NOMO-1 treated with dmso at 0.1 percent for 144 hours (cell line): Measurements from ENCODE around the gene ZNF540.
"Not testable (repeated sequence)": the region's sequence is repeated elsewhere in the genome, so short reads cannot be mapped to it uniquely, and the experiment has no call there.

Source experiments
- DNase-seq: peaks from one replicate; lab custom pipeline; 2025; ENCODE audit not compliant: unreplicated experiment; lab: John Stamatoyannopoulos, UW

ZNF540 gene

DNA sequence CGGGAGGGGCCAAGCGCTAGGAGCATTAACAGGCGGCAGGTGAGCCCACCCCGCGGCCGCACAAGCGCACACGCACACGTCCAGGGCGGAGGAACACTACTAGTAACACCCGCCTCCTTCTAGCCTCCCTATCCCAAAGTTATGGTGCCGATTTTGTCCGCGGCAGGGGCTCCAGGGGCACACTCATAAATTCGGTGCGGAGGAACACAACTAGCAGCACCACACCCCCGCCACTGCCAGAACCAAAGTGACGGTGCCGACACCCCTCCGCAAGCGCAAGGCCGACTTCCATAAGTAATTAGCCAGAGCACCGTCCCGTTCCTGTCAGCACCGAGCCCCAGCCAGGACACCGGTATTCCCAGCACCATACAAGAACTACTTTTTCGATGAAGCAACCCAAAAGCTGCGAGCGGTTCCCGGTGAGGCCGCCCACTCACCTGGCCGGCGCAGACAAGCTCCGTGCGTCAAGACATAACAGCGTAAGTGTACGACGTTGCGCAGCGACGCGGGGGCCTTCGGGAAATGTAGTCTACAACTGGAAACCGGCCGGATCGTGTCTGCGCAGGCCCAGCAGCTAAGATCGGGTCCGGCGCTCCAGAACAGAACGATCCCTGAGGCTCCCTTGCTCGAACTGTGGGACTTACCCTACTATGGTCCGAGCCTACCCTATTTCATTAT, at the start of gene ZNF540, which contains the start of gene ZNF571:
Gene ZNF540 (plus strand): TSS at position 573 of the 678 bp plus-strand sequence. CDS start 3,572 bp downstream, outside the sequence.
Gene ZNF571 (minus strand): TSS at position 489 of the 678 bp plus-strand sequence. CDS start 8,116 bp downstream, outside the sequence.
- no peak for DNase-seq

DNA sequence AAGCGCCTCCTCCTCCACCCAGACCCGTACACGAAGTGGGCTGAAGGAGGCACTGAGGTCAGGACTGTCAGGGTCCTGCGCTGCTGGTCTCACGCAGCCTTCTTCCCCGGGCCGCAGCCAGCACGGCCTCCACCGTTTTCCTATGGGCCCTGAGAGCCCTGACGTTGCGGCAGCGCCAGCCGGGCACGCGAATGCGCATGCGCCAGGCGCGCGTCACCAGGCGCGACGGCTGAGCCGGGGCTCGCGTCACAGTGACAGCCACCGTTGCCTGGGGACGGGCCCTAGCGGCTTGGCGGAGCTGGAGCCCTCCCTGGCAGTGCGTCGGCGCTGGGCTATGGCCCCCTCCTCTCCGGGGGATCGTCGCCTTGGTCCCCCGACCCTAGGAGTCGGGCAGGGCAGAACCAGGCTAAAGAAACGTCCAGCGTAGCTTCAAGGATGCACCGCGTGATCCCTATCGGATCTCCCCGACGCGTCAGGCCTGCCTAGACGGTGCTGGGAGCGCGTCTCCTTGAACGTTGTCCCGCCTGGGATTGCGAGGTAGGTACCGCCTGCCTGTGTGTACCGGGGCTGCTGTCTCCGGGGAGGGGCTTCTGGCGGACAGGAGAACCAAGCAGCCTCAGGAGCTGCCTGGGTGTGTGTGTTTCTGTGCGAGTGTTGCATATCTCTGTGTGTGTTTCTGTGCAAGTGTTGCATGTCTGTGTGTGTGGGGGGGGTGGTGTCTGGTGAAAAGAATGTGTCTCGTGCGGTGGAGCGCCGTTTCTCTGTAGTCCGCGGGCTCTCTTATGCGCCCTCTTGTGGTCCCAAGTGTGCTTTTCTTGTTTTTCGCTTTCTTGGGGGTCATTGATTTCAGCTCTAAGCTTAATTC, 43.3 kb upstream of the ZNF540 start:
- no peak for DNase-seq

DNA sequence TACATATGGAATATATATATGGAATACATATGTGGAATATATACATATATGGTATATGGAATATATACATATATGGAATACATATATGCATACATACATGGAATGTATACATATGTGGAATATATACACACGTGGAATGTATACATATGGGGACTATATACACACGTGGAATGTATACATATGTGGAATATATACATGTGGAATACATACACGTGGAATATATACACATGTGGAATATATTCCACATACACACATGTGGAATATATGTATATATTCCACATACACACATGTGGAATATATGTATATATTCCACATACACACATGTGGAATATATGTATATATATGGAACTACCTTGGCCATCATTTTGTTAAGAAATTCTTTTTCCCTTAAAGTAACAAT, 31.2 kb upstream of the ZNF540 start:
- DNase-seq, result no peak

DNA sequence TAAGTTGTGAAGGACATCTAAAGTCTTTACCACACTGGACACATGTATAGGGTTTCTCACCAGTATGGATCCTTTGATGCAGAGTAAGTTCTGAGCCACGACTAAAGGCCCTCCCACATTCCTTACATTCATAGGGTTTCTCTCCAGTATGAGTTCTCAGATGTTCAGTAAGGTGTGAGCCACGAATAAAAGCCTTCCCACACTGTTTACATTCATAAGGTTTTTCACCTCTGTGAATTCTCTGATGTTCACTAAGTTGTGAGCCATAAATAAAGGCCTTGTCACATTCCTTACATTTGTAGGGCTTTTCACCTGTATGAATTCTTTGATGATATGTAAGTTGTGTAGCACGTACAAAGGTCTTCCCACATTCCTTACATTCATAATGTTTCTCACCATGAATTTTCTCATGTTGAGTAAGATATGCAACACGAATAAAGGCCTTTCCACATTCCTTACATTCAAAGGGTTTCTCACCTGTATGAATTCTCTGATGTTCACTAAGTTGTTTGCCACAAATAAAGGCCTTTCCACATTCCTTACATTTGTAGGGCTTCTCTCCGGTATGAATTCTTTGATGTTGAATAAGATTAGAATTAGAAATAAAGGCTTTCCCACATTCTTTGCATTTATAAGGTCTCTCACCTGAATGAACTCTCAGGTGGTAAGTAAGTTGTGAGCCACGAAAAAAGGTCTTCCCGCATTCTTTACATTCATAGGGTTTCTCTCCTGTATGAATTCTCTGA, 29.9 kb upstream of the ZNF540 start:
- no peak for DNase-seq

DNA sequence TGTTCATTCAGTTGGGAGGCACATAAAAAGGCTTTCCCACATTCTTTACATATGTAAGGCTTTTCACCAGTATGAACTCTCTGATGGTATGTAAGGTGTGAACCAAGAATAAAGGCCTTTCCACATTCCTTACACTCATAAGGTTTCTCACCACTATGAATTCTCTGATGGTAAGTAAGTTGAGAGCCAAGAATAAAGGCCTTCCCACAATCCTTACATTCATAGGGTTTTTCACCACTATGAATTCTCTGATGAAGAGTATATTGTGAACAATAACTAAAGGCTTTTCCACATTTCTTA, 29.4 kb upstream of the ZNF540 start:
- DNase-seq, result no peak

DNA sequence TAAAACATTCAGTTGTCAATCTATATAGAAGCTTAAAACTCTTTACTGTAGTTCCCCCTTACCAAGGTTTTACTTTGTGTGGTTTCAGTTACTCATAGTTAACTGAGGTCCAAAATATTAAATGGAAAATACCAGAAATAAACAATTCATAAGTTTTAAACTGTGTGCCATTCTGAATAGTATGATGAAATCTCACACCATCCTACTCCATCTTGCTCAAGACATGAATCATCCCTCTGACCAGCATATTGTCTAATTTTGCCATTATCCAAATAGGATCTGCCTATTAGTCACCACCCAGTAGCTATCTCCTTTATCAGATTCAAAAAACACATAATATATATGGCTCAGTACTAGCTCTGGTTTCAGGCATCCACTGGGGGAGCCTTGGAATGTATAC, 22.5 kb upstream of the ZNF540 start:
- DNase-seq, result no peak

DNA sequence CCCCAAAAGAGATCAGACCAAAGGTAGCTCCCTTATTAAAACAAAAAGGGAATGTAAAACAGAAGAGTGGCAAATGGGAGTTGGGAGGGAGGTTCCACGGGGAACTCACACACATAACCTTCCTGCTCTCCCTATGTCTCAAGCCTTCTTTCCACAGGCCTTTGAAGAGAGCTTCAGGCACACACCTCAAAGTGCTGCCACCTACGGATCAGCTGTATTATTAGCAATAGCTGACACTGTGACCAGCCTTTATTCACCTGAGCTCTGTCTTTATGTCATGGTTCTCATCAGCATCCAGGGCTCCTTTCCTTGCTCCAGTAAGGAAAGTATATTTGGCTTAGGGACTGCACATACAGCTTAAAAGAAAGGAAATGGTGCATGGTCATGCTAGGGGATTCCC, 11.3 kb upstream of the ZNF540 start:
- no peak for DNase-seq

DNA sequence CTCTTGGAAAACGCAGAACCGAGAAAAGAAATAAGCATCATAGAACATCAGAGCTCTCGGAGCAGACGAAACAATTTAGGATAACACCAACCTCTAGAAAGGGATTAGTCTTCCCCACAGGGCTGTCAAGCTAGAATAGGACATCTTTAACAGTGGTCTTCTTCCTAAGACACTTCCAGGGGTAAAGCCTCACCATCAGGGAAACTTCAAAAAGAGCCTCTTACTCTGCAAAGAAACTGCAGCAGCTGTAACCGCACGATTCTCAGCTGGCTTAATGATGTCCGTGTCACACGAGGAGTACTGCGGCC, 726 bp upstream of the ZNF540 start:
- DNase-seq, result no peak

DNA sequence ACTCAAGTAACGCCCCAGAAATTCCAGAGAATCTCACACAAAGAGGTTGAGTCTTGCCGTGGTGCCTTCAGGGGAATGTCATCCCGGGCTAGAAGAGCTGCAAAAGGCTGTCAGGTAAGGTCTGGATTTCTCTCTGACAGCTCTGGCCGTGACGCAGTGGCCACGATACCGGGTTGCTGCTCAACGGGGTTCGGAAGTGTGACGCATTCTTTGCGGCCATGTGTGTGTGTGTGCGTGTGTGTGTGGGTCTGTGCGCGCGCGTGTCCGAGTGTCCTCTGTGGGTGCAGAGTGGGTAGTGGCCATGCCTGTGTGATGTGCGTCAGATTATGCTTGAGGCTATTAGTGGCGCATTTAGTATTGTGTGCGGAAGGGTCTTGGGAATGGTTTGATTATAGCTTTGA, 306 bp downstream of the ZNF540 start:
- no peak for DNase-seq

DNA sequence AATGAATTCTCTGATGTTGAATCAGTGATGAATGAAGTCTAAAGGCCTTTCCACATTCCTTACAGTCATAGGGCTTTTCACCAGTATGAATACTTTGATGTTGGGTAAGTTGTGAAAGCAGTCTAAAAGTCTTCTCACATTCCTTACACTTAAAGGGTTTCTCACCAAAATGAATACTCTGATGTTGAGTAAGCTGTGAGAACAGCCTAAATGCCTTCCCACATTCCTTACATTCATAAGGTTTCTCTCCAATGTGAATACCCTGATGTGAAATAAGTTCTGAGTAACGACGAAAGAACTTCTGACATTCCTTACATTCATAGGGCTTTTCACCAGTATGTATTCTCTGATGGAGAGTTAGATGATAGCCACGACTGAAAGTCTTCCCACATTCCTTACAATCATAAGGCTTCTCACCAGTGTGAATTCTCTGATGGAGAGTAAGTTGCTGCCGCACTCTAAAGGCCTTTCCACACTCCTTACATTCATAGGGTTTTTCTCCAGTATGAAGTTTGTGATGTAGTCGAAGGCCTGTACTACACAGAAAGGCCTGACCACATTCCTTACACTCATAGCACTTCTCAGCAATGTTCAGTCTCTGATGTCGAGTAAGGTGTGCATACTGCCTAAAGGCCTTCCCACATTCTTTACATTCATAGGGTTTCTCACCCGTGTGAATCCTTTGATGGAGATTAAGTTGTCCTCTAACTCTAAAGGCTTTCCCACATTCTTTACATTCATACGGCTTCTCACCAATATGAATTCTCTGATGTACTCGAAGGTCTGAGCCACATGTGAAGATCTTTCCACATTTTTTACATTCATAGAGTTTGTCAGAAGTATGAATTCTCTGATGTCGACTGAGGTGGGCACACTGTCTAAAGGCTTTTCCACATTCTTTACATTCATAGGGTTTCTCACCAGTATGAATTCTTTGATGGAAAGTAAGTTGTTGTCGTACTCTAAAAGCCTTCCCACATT, 40.7 kb downstream of the ZNF540 start:
- no peak for DNase-seq

DNA sequence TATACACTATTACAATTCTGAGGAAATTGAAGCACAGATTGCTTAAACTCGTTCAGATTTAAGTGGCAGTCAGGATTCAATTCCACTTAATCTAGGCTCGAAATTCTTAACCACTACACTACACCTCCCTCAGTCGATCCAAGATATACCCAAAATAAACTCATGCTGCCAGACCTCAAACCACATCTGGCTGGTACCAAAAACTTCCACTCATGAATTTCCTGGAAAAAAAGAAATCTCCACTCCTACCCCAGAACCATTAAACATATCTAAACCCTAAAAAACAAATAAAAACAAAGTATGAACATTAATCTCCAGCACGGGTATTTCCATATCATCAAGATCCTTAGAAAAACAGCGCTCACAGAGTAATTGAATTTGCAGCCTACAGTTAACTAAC, 59.4 kb downstream of the ZNF540 start:
- DNase-seq, result no peak

DNA sequence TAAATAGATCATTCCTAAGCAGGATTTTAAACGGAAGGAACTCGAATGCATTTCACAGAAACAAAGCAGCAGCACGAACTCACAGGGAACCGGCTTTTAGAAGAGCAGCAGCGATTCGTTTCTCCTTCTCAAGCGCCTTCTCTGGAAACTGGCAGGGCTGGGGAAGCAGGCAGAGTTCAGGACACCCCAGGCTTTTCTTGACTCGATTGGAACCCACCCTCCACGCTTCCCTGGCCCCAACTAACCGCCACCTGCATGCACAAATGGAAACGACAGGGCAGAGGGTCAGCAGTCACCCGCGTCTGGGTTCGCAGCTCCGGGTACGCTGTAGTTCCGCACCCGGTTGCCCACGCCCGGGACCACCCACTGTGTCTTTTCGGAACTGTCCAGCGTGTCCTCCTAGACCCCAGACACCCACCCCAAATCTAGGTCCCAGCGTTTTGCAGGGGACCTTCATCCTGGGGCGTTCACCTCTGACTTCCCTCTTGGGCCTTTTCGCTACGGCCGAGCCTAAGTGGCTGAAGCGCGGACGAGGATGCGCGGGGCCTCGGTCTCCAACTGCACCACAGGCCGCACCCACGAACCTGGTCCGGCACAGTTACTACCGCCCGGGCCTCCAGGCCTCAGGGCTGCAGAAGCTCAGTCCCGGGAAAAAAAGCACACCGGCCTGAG, 60.1 kb downstream of the ZNF540 start:
- DNase-seq, result no peak

DNA sequence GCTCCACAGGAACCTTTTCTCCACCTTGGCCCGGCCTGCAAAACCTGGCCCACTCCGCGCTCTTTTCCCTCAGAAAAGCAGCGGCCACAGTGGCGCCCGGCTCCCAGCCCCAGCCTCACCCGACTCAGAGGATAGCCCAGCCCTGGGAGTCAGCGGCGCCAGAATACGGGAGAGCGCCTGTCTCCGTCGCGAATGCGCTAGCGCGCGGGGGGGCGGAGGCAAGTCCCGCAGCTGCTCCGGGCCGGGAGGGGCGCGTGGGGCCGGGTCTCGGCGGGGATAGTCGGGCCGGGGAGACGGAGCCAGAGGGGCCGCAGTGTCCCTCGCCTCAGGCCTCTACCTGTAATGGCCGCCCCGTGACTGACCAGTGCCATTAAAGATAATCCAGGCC, 60.6 kb downstream of the ZNF540 start, which contains the start of gene ZFP30:
Gene ZFP30 (minus strand): TSS at position 165 of the 388 bp plus-strand sequence. CDS start 7,643 bp downstream, outside the sequence.
- DNase-seq, result no peak

DNA sequence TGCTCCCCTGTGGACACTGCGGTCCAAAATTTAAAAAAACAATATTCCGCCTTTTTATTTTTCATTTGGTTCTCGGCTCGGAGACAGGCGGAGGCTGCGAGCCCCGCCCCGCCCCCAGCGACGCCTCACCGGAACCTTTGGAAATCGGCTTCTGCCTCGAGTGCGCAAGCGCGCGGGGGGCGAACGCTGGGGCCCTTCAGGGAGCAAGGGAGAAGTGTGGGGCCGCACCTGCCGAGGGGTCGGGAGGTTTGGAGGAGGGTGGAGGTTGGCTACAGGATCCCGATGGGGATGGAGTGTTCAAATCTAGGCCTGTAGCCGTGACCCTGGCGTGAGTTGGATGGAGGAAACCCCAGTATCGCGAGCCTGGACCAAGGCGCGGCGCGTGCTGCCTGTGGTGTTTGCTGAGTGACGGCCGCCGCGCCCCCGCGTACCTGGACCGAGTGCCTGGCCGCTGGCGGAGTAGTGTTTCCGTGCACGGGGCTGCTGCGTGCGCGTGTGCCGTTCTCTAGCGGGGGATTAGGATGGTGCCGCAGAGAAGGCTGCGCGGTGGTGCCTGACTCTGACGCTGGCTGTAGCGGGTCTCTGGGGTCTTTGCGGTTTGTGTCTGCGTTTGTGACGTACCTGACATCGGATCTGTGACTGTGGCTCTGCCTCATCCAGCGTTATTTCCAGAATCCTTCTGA, 61.2 kb downstream of the ZNF540 start:
- DNase-seq, result no peak

DNA sequence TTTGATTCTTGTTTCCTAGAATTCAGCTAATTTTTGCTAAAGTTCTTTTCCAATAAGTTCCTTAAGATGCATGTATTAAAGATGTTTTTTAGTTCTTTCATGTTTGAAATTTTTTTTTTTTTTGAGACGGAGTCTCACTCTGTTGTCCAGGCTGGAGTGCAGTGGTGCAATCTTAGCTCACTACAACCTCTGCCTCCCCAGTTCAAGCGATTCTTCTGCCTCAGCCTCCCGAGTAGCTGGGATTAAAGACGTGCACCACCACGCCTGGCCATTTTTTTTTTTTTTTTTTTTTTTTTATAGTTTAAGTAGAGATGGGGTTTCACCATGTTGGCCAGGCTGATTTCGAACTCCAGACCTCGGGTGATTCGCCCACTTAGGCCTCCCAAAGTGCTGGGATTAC, 62.5 kb downstream of the ZNF540 start:
- not testable (repeated sequence) for DNase-seq
